ENCODE data around the gene UST.
"Not testable (repeated sequence)": the region's sequence is repeated elsewhere in the genome, so short reads cannot be mapped to it uniquely, and the experiment has no call there.

The UST gene

DNA sequence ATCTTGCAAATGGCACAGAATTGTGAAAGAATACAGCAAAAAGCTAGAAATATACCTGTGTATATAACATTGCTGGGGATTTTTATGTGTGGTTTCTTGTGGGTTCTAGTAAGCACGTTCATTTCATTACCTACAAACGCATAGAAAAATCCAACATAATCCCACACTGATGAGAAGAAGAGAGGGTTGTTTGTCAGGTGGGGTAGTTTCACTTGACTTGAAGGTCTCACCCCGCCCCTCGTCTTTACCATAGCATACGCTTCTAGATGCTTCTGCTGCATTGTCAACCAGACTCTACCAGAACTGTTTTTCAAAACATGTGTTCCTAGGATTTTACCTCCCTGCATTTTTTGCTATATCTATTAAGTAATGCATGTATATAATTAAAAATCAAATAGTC, 286.6 kb downstream of the UST start:
- H3K4me3 Mint-ChIP-seq: no peak overlapping the region
- ATAC-seq: peak; percentile 64
- H3K27ac Mint-ChIP-seq: peak overlapping the region; percentile 95
- H3K9me3 Mint-ChIP-seq: no peaks in the 10 kb centered on the region
- peaks cover 61% of the 10 kb centered on the region for H3K4me1 Mint-ChIP-seq
- H3K27me3 Mint-ChIP-seq: no peaks in the 10 kb centered on the region
- peaks cover 29% of the 10 kb centered on the region for H3K36me3 Mint-ChIP-seq

DNA sequence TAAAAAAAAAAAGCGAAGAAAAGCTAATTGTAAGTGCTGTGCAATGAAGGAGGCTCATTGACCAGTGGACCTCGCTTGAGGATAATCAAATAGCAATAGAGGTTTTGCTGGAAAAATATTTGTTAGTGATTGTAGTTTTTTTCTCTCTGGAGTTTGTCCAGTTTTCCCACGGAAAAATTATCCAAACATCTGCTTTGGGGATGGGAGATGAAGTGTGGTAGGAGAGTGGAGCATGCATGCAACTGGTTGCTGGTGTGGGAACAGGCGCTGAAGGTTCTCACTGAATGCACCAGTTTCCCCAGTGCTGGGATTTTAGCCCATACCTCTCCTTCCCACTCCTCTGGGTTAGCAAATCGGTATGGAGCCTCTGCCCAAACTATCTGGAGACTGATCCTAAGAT, 288.9 kb downstream of the UST start:
- H3K4me3 Mint-ChIP-seq: no peak overlapping the region
- H3K4me1 Mint-ChIP-seq: peaks cover 43% of the 10 kb centered on the region
- H3K36me3 Mint-ChIP-seq: peaks cover 38% of the 10 kb centered on the region
- no peak for ATAC-seq
- no peaks in the 10 kb centered on the region for H3K9me3 Mint-ChIP-seq
- no peaks in the 10 kb centered on the region for H3K27me3 Mint-ChIP-seq
- H3K27ac Mint-ChIP-seq: peak overlapping the region; percentile 95

DNA sequence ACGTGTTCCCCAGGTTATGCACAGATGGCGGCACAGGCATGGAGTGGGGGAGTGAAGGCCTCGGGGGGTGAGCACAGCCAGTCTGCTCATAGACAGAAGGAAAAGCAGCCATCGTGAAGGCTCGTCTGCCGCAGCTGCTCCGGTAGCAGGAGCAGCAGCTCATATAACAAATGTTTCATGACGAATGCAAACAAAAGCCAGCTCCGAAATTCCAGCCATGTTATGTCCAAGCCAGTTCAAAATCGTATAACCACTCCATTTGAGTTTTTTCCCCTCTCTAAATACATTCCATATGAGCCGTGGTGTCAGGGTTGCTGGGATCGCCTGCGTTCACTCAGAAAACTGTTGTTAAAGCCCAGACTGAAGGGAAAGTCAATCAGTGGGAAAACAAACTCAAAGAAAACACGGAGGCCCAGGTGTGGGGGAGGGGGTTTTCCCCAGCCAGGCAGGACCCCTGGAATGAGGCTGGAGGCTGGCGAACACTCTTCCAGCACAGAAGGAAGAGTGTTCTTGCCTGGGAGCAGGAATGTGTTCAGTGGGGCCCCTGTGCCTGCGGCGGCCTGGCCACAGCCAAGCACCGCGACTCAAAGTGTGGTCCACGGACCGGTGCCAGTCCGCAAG, 290.3 kb downstream of the UST start:
- H3K9me3 Mint-ChIP-seq: no peaks in the 10 kb centered on the region
- H3K4me3 Mint-ChIP-seq: no peak overlapping the region
- no peak for ATAC-seq
- H3K27ac Mint-ChIP-seq: no peak overlapping the region
- H3K4me1 Mint-ChIP-seq: peaks cover 34% of the 10 kb centered on the region
- peaks cover 36% of the 10 kb centered on the region for H3K36me3 Mint-ChIP-seq
- no peaks in the 10 kb centered on the region for H3K27me3 Mint-ChIP-seq

DNA sequence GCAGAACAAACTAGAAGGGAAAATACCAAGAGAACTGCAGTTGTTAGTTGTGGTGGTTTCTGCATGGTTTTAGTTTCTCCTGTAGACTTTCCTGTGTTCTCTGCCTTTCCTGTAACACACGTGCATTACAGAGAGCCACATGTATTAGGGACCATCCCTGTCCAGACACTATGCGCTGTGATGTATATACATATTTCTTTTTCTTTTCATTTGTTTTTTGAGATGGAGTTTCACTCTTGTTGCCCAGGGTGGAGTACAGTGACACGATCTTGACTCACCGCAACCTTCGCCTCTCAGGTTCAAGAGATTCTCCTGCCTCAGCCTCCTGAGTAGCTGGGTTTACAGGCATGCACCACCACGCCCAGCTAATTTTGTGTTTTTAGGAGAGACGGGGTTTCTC, 292.2 kb downstream of the UST start:
- not testable (repeated sequence) for H3K27me3 Mint-ChIP-seq, H3K27ac Mint-ChIP-seq, ATAC-seq, H3K4me3 Mint-ChIP-seq, H3K9me3 Mint-ChIP-seq
- Mint-ChIP-seq H3K4me1 (peaks cover 23% of the 10 kb centered on the region), H3K36me3 (peaks cover 41% of the 10 kb centered on the region)

DNA sequence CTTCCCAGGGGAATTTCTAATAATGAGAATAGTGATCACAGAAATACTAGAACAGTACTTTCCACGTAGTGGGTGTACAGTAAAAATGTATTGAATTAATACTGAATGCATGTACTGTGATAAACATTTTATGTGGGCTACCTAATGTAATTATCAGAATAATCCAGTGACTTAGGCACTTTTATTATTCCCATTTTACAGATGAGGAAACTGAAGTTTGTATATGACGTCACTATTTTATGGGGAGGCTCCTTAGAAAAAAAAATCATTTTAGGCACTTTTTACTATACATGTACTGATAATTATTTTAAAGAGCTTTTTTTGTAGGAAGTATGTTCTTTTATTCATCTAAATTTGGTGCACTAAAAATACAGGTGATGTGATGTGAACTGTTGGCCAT, 295.1 kb downstream of the UST start:
- Mint-ChIP-seq H3K4me1 (peaks cover 33% of the 10 kb centered on the region), H3K9me3 (no peaks in the 10 kb centered on the region), H3K4me3 (no peak overlapping the region), H3K36me3 (peaks cover 30% of the 10 kb centered on the region), H3K27me3 (no peaks in the 10 kb centered on the region), H3K27ac (peak overlapping the region; percentile 71)
- ATAC-seq: no peak

DNA sequence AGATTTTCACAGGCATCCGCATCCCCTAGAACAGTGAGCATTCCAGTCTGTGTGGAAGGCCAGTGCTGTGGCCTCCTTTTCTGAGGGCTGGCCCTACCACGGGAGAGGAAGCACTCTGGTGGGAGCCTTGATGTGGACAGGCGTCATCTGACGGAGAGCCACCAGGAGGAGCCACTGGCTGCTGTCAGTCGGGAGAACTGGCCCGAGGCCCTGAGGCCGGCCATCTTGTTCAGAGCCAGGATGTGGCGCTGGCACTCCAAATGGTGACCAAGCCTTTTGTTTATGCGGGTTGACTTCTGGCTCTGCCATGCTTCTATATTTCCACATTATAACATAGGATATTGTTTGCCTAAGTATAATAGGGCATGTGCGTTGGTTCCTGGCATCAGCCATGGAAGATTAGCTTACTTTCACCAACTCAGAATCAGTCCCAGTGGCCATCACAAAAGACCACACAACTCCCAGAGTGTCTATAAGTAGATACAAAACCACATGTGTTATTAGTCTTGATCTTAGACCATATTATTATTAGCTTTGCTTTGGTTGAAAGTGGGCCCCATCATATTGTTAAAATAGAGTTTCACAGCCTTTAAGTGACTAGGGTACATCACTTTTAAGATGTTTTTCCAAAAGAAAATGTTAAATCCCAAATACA, 296.8 kb downstream of the UST start:
- Mint-ChIP-seq H3K4me1 (peaks cover 50% of the 10 kb centered on the region), H3K9me3 (no peaks in the 10 kb centered on the region), H3K27ac (peak overlapping the region; percentile 71), H3K36me3 (peaks cover 22% of the 10 kb centered on the region), H3K27me3 (no peaks in the 10 kb centered on the region), H3K4me3 (no peak overlapping the region)
- no peak for ATAC-seq

DNA sequence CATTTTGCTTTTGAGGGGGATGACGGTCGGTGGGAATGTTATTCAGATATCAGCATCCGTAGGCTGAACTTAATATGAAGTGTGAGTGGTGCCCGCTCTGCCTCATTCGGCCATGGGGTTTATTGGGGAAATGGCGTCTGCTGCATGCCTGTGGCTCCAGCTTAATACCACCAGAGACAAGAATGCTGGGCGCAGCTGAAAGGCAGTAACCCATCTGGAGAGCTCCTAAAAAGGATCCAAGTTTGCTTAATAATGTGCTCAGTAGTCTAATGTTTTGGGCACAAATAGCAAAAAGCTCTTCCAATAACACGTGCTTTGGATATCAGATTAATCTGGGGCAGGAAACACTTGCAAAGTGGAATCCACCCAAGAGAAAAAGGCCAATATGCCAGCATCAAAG, 297.7 kb downstream of the UST start:
- Mint-ChIP-seq H3K36me3 (peaks cover 22% of the 10 kb centered on the region), H3K27ac (peak overlapping the region; percentile 60)

DNA sequence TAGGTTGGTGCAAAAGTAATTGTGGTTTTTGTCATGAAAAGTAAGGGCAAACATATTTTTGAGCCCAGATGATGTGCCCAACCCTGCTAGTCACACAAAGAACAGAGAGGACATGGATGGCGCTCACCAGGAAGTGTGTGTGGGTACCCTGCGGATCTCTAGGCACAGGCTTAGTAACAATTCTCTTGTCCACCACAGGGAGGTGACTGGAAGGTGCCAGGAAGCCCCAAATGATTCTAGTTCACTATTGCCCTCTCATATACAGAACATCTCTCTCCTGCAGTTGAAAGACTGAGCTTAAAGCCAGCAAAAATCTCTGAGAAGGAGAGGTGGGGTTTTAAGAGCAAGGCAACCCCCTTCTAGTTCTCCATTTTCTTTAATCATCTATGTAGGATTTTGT, 298.6 kb downstream of the UST start:
- Mint-ChIP-seq H3K4me3 (no peak overlapping the region), H3K9me3 (no peaks in the 10 kb centered on the region), H3K27ac (peak overlapping the region; percentile 60), H3K36me3 (peaks cover 20% of the 10 kb centered on the region), H3K27me3 (no peaks in the 10 kb centered on the region), H3K4me1 (peaks cover 52% of the 10 kb centered on the region)
- ATAC-seq: peak; percentile 77

More for the DNA sequence above, 297.7 kb downstream of the UST start:
- no peak for ATAC-seq
- no peak overlapping the region for H3K4me3 Mint-ChIP-seq
- H3K4me1 Mint-ChIP-seq: peaks cover 52% of the 10 kb centered on the region
- no peaks in the 10 kb centered on the region for H3K9me3 Mint-ChIP-seq
- H3K27me3 Mint-ChIP-seq: no peaks in the 10 kb centered on the region

DNA sequence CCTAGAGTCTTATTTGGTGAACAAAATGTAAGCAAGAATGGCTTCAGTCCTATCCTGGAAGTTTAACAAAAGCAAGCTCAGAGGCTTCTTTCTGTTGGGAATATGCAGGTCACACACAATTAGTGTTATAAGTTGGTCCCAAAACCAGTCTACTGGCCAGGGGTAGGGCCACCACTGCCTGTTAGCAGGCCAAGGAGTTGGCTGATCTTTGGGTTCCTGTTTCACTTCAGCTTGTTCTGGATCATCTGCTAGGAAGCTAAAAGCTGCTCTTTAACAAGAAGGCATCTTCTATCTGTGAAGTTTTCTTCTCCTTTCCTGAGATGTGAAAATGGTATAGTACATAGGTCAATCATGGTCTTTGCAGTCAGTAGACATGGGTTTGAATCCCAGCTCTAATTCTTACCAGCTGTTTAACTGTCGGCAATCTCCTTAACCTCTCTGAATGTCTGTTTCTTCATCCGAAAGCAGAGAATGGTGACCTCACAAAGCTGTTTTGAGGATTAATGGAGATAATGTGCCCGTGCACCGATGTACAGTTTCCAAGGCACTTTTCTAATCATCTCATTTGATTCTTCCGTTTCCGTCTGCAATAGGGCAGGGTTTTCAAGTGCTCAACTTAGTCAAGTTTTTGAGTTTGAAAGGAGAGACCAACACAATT, 299.5 kb downstream of the UST start:
- H3K4me3 Mint-ChIP-seq: peak overlapping the region; percentile 63
- peak overlapping the region; percentile 60 for H3K27ac Mint-ChIP-seq
- peak; percentile 69 for ATAC-seq

DNA sequence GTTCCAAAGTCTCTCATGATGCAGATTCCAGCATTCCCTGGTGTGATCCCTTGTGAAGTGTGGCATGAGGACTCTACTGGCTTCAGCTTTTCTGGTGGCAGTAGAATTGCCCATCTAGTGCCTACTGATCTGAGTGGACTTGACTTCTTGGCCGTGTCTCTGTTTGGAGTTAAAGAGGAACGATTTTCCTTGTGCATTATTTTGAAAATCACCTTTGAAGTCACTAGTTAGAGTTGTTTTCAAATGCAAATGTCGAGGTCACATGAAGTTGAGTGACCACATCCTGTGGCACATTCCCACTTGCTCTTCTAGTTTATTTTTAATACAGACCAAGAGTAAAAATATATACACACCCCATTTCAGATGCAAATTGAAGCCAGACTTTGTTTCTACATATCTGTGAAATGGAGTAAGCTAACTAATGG, 300.0 kb downstream of the UST start:
- peak; percentile 78 for ATAC-seq
- peaks cover 23% of the 10 kb centered on the region for H3K36me3 Mint-ChIP-seq
- H3K27me3 Mint-ChIP-seq: no peaks in the 10 kb centered on the region
- peak overlapping the region; percentile 63 for H3K4me3 Mint-ChIP-seq
- no peaks in the 10 kb centered on the region for H3K9me3 Mint-ChIP-seq
- peaks cover 54% of the 10 kb centered on the region for H3K4me1 Mint-ChIP-seq
- peak overlapping the region; percentile 60 for H3K27ac Mint-ChIP-seq

More for the DNA sequence above, 299.5 kb downstream of the UST start:
- Mint-ChIP-seq H3K36me3 (peaks cover 28% of the 10 kb centered on the region), H3K9me3 (no peaks in the 10 kb centered on the region), H3K4me1 (peaks cover 52% of the 10 kb centered on the region), H3K27me3 (no peaks in the 10 kb centered on the region)

DNA sequence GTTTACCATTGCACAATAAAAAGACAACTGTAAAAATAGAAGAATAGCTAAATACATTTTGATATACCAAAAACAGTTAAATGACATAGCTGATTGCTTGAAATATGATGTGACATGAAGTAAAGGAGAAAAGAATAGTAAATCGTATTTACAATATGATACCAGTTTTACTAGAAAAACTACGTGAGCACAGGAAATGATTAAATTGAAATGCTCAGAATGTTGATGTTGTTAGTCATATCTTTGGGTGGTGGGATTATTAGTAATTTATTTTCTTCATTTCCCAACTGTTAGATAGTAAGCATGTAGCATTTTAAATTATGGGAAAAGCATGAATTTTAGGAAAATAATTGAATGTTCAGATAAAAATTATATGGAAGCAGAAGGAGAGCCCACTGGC, 302.4 kb downstream of the UST start:
- no peaks in the 10 kb centered on the region for H3K27me3 Mint-ChIP-seq
- H3K9me3 Mint-ChIP-seq: no peaks in the 10 kb centered on the region
- peaks cover 20% of the 10 kb centered on the region for H3K36me3 Mint-ChIP-seq
- peaks cover 62% of the 10 kb centered on the region for H3K4me1 Mint-ChIP-seq
- no peak for ATAC-seq
- H3K27ac Mint-ChIP-seq: peak overlapping the region; percentile 60
- H3K4me3 Mint-ChIP-seq: no peak overlapping the region

DNA sequence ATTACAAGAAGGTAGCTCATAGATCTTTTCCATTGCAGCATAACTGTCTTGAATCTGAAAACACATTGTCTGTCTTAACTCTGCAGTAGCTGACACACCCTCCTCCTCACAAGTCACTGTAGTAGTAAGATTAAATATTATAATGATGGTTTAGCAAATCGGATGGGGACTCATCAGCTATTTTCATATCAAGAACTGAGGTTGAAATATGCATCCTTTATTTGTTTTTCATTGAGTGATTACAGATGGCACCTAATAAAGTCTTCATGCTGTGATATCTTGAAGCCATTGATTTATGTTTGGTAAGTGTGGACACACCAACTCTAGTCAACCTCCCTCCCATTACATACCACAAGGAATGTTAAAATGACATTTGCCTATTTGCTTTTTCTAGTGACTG, 303.3 kb downstream of the UST start:
- Mint-ChIP-seq H3K4me1 (peaks cover 65% of the 10 kb centered on the region), H3K27ac (peak overlapping the region; percentile 14), H3K9me3 (no peaks in the 10 kb centered on the region), H3K36me3 (peaks cover 20% of the 10 kb centered on the region), H3K27me3 (no peaks in the 10 kb centered on the region), H3K4me3 (no peak overlapping the region)
- no peak for ATAC-seq

DNA sequence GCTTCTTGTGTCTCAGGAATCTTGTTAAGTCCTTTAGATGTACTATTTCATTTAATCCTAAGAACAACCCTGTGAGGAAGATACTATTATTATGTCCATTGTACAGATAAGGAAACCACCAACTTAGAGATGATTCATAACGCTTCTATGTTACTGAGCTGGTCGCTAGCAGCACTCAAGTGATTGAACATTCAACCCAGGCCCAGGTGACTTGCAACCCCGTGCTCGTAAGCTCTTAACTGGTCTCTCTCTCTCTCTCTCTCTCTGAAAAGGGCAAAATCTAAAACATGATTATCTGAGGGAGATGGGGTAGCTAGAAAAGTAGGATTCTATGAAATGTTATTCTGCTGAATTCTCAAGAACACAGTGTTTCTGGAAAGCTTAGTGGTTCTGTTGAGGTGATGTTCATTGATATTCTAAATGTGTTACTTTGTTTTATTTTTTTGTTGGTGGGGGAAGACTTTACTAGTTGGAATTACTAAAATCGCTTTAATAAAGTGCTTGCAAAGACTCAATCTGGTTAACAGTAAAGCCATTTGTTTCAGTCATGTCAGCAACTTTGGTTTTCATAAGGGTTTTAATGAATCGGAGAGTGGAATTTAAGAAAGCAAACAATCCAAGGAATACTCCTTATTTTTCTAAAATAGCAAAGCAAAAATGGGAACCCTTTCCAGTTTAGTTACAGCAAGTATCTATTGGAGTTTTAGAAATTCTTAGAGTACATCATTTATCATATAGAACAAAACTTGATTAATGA, 305.7 kb downstream of the UST start:
- H3K4me1 Mint-ChIP-seq: peaks cover 58% of the 10 kb centered on the region
- H3K4me3 Mint-ChIP-seq: no peak overlapping the region
- no peaks in the 10 kb centered on the region for H3K27me3 Mint-ChIP-seq
- H3K27ac Mint-ChIP-seq: peak overlapping the region; percentile 34
- no peak for ATAC-seq
- H3K9me3 Mint-ChIP-seq: no peaks in the 10 kb centered on the region
- H3K36me3 Mint-ChIP-seq: peaks cover 20% of the 10 kb centered on the region

DNA sequence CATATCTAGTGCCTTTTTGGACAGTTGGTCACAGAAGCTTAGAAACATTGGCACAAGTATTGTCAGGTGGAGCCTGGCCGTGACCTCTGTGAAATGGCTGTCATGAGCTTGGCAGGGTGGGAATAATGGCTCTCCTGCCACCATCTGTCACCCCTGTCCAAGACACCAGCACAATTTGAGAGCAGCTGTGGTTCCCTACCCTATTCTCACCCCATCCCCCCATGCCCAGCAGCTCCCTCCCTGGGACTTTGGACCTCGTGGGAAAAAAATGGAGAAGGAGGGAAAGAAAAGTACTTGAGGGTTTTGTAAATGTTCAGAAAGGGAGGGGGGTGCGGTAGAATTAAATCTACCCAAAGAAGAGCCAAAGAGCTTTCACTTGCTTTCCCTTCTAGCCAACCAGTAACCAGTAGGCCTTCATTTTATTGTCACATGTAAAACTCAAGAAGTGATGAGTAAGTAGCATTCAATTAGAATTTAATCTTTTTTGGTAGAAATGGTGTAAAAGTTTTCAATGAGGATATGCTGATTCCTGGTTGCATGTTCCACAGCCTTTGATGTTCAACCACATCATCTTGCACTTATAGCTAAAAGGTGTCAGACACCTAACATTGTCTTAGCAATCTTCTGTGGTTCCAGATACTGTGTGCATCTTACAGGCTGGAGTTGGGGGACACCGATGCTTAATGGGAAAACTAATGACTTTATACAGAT, 307.2 kb downstream of the UST start:
- Mint-ChIP-seq H3K27me3 (no peaks in the 10 kb centered on the region), H3K36me3 (peaks cover 20% of the 10 kb centered on the region), H3K27ac (peak overlapping the region; percentile 72), H3K9me3 (no peaks in the 10 kb centered on the region), H3K4me1 (peaks cover 45% of the 10 kb centered on the region), H3K4me3 (peak overlapping the region; percentile 39)
- ATAC-seq: no peak

Data from stimulated activated memory B cell treated with anti-CD40 and anti-IgM and Interleukin-4, amounts not matched to agents 10 μg/mL and 1 μg/mL and 100 μg/mL, for 72 hours (primary cell).